ENCODE results near the gene RNF207. TPM values are rescaled to one million over a fixed set of nuclear protein-coding genes. Genes with fewer than 3 reads are reported as not detected.
A peak's percentile ranks its signal among the peaks of the same experiment; 100 is the strongest.

Gene RNF207
- total RNA-seq, 1 experiment from 2014 or later = 6.4 TPM

DNA sequence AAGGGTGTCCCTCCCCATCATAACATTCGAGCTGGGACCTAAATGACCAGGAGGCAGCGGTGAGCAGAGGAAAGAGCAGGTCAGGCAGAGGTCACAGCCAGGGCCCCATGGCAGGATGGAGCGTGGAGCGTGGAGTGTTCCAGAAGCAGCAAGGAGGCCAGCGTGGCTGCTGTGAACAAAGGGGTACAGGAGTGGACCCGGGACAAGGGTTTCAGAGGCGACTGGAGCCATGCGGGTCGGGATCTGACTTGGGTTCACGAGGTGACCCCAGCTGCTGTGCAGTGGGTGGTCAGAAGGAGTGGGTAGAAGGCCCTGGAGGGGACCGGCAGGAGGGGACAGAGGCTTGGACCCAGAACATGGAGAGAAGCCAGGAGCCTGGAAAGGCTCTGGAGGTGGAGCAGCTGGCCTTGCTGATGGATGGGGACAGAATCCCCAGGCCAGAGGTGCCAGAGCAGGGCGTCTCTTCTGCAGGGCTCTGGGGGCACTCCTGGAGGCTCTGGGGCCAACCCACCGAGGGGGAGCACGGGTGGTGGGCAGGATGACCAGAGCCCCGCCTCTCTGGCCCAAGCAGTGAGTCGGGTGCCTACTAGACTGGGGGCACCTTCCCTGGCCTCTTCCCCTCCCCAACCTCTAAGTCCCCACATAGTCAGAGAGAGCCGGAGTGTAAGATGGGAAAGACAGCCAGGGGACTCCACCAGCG is 28.1 kb upstream of the RNF207 start:
- intact Hi-C loops (cut with micrococcal nuclease; ENCODE audit: unreplicated experiment) = no loop called here
- POLR2A ChIA-PET (ENCODE audit: low non-redundant PET) = no interaction called here
- Histone ChIP-seq H3K4me3 (ENCODE audit: low read depth, low read length, poor library complexity, severe bottlenecking) (no peak overlapping the region), H3K9me3 (ENCODE audit: low read depth, low read length, poor library complexity, severe bottlenecking) (no peaks in the 10 kb centered on the region), H3K4me1 (ENCODE audit: insufficient read depth, low read length, poor library complexity, severe bottlenecking) (peaks cover 7% of the 10 kb centered on the region), H3K36me3 (ENCODE audit: insufficient read depth, low read length, poor library complexity, severe bottlenecking) (no peaks in the 10 kb centered on the region), H3K27ac (ENCODE audit: low read depth, low read length, poor library complexity, severe bottlenecking) (no peak overlapping the region), H3K27me3 (replicated peaks; ENCODE audit: insufficient read depth, low read depth, low read length, poor library complexity) (peaks cover 45% of the 10 kb centered on the region)
- BruUV-seq (replicated peaks) = no TSS peak
- TF ChIP-seq EZH2 (IDR thresholded peaks at IDR 0.05; ENCODE audit: borderline replicate concordance, low read depth, low read length, poor library complexity, severe bottlenecking) (no peak), CTCF (conservative IDR thresholded peaks at IDR 0.05; ENCODE audit: low read depth, low read length) (no peak)
- DNase-seq (ENCODE audit: low spot score) = no peak
- CTCF ChIA-PET = no interaction called here

DNA sequence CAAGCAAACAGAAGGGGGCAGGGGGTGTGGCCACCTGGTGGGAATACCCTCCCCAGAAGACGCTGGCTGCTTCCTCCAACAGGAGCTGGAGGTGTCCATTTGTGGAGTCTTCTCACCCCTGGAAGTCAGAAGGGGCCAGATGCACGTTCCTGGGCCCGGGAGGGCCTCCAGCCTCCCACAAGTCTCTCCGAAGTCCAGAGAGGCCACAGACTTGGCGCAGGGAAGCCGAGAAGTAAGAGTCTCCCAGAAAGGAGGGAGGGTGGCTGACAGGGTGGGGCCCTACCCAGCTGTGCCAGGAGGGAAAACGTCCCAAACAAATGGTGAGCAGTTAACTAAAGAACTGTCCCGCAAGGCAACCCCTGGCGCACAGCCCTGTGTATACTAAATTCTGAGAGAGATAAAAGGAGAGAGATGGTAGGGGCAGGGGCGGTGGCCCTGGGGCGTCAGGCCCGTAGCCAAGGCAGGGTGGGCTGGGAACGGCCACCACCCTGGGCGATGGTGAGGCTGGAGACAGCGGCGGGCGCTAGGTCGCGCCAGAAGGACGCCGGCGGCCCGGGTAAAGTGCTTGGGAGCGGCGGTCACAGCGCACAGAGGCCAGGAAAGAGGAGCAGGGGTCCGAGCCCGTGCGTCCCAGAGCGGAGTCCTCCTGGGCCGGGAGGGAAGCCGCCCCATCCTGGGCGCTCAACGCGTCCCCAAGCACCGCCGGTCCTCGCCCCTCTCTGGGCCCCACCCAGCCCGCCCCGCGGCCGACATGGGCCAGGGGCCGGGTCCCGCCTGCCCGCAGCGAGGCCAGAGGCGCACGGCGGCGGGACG is 27.0 kb upstream of the RNF207 start:
- no TSS peak for BruUV-seq (replicated peaks)
- Histone ChIP-seq H3K27me3 (replicated peaks; ENCODE audit: insufficient read depth, low read depth, low read length, poor library complexity) (peaks cover 45% of the 10 kb centered on the region), H3K36me3 (ENCODE audit: insufficient read depth, low read length, poor library complexity, severe bottlenecking) (no peaks in the 10 kb centered on the region), H3K4me1 (ENCODE audit: insufficient read depth, low read length, poor library complexity, severe bottlenecking) (peaks cover 7% of the 10 kb centered on the region), H3K27ac (ENCODE audit: low read depth, low read length, poor library complexity, severe bottlenecking) (no peak overlapping the region), H3K9me3 (ENCODE audit: low read depth, low read length, poor library complexity, severe bottlenecking) (no peaks in the 10 kb centered on the region), H3K4me3 (ENCODE audit: low read depth, low read length, poor library complexity, severe bottlenecking) (no peak overlapping the region)
- ChIA-PET CTCF (interaction anchor here (0.6 kb wide), 1 partner anchor 583 kb away, joined by 8 read pairs; no protein-coding TSS in a partner anchor), POLR2A (ENCODE audit: low non-redundant PET) (no interaction called here)
- intact Hi-C loops (cut with micrococcal nuclease; ENCODE audit: unreplicated experiment) = no loop called here
- DNase-seq (ENCODE audit: low spot score) = no peak
- TF ChIP-seq CTCF (conservative IDR thresholded peaks at IDR 0.05; ENCODE audit: low read depth, low read length) (no peak), EZH2 (IDR thresholded peaks at IDR 0.05; ENCODE audit: borderline replicate concordance, low read depth, low read length, poor library complexity, severe bottlenecking) (peak; percentile 88)

GRCh38 chr1:6179564-6180175 is 26.2 kb upstream of the RNF207 start:
- intact Hi-C loops (cut with micrococcal nuclease; ENCODE audit: unreplicated experiment) = loop anchor here (5.0 kb wide), 2 partner anchors 72 to 127 kb away; no protein-coding TSS in a partner anchor
- CTCF ChIA-PET = interaction anchor here (0.6 kb wide), 1 partner anchor 584 kb away, joined by 8 read pairs; no protein-coding TSS in a partner anchor
- Histone ChIP-seq H3K4me3 (ENCODE audit: low read depth, low read length, poor library complexity, severe bottlenecking) (peak overlapping the region; percentile 37), H3K27me3 (replicated peaks; ENCODE audit: insufficient read depth, low read depth, low read length, poor library complexity) (peaks cover 45% of the 10 kb centered on the region), H3K9me3 (ENCODE audit: low read depth, low read length, poor library complexity, severe bottlenecking) (no peaks in the 10 kb centered on the region), H3K4me1 (ENCODE audit: insufficient read depth, low read length, poor library complexity, severe bottlenecking) (peaks cover 7% of the 10 kb centered on the region), H3K27ac (ENCODE audit: low read depth, low read length, poor library complexity, severe bottlenecking) (no peak overlapping the region), H3K36me3 (ENCODE audit: insufficient read depth, low read length, poor library complexity, severe bottlenecking) (no peaks in the 10 kb centered on the region)
- POLR2A ChIA-PET (ENCODE audit: low non-redundant PET) = no interaction called here
- no TSS peak for BruUV-seq (replicated peaks)
- TF ChIP-seq CTCF (conservative IDR thresholded peaks at IDR 0.05; ENCODE audit: low read depth, low read length) (no peak), EZH2 (IDR thresholded peaks at IDR 0.05; ENCODE audit: borderline replicate concordance, low read depth, low read length, poor library complexity, severe bottlenecking) (no peak)
- no peak for DNase-seq (ENCODE audit: low spot score)
